ENCODE results near the gene STOML1. TPM values are rescaled to one million over a fixed set of nuclear protein-coding genes. Genes with fewer than 3 reads are reported as not detected.

The STOML1 gene
- total RNA-seq = 15.0 TPM

- peak; percentile 93 for DNase-seq (ENCODE audit: low spot score)
These were observed at the start of gene STOML1 for GRCh38 chr15:73991726-73992593. Gene STOML1, minus strand, starts transcription at chr15:73992295. Its CDS starts 72 bp downstream, at chr15:73992223.

DNA sequence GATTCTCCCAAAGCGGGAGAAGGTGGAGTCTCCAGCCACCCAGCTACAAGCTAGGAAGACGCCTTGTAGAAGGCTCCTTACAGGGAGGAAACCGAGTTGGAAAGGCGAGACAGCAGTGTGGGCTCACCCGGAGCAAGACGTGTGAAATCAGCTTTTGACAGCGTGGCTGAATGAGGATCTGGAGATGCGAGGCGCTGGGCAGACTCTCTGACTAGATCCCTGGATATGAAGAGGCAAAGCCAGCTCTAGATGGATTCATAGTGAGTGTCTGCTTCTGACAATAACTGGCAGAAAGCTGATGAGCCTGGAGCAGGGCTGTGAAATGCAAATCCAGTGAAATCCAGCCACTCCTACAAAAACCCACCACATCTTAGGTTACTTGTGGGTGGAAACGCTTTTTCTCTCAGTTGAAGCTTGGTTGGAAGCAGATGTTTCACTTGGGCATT, 49.2 kb upstream of the STOML1 start:
- DNase-seq (ENCODE audit: low spot score) = no peak

DNA sequence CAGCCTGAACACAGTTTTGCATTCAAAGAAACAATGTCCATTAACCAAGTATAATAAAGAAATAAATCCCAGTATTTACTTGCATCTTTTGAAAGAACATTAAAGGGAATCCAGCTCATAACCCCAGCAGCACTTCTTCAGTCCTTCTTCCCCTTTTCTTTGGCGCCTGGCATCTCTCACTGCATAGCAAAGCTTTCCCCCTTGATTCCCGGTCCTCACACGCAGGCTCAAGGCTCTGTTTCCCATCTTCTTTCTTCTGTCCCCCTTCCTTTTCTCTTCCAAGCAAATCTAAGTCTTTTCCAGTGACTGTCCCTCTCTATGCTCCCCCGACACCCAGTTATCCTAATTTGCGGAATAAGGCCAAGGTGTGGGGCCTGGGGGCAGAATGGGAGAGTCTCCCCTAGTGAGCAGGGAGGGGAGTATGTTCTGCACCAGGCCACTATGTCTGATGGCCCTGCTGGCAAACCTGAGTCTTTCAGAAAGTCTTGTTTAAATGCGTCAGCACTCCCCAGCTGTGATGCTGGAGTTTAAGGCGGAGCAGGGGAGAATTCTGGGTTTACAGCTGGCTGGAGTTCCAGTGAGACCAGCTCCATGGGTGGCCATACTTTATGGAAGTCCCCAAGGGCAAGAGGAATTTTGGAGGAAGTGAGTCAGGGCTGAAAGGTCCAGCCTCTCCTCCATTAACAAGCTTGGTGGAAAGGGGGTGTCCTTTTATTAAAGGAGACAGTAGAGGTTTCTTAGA, 48.2 kb upstream of the STOML1 start:
- no peak for DNase-seq (ENCODE audit: low spot score)

DNA sequence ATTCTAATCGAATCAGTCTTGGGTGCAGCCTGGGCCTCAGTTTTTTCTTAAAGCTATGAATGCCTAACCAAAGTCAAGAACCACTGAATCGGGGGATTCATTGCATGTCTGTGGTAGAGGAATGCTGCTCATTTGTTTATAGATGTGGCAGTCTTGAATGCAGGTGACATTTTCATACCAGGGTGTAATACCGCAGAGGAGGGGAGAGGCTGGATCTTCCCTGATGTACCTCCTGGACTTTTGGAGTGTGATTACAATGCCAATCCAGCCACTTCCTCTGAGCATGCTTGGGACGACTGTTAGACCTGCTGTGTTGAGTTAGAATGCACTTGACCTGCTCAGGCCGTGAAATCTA, 47.5 kb upstream of the STOML1 start:
- no peak for DNase-seq (ENCODE audit: low spot score)

- no peak for DNase-seq (ENCODE audit: low spot score)
These were observed 46.9 kb upstream of the STOML1 start for GRCh38 chr15:74038707-74039655.

- no peak for DNase-seq (ENCODE audit: low spot score)
These were observed 45.3 kb upstream of the STOML1 start for GRCh38 chr15:74037171-74038117.

GRCh38 chr15:74036271-74037170, 44.4 kb upstream of the STOML1 start:
- DNase-seq (ENCODE audit: low spot score) = no peak

GRCh38 chr15:74035121-74036017, 43.3 kb upstream of the STOML1 start:
- no peak for DNase-seq (ENCODE audit: low spot score)

DNA sequence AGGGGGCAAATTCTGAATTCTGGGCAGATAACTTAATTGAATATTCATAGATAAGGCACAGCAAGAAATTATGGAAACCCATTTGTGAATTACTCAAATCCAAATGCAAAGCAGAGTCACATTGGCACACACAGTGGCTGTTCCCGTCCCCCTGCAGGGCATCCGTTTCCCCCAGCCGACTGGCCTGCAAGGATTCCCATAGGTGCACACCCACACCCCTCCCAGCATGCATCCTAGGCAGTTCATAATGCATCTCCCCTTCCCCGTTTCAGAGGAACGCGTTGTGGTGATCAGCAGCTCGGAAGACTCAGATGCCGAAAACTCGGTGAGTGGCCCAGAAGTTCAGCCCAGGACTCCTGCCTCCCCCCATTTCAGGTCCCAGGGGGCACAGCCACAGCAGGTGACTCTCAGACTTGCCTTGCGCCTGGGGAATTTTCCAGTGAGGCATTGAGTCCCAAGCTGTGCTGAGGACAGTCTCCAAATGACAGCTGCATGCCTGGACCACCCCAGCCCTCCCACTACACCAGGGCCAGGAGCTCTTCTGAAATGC, 42.2 kb upstream of the STOML1 start:
- DNase-seq (ENCODE audit: low spot score) = no peak

DNA sequence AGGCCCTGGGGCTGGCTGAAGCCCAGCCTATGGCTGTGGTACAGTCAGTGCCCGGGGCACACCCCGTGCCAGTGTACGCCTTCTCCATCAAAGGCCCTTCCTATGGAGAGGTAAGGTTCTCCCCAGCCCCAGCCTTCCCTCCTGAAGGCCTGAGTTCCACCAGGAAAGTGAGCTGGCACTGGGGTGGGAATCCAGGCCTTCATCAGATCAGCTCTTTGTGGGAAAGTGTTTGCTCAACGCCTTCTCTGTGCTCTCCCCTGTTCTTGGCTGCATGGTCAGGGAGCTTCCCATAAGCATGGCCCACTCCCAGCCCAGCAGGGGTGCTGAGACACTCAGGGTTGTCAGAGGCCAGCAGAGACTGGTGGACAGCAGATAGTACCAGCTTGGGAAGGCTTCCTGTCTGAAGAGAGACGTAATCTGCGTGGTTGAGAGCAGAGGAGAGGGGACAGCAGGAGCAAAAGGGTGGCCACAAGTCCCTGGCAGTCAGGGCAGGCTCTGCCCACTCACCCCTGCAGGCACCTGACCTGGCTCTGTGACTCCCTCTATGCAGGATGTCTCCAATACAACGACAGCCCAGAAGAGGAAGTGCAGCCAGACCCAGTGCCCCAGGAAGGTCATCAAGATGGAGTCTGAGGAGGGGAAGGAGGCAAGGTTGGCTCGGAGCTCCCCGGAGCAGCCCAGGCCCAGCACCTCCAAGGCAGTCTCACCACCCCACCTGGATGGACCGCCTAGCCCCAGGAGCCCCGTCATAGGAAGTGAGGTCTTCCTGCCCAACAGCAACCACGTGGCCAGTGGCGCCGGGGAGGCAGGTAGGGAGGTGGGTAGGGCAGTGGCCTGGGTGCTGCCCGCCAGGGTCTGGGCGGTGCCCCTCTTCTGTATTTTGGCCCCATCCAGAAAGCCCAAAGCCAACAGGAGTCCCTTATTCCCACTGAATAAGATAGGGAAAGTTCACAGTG, 40.8 kb upstream of the STOML1 start:
- no peak for DNase-seq (ENCODE audit: low spot score)

DNA sequence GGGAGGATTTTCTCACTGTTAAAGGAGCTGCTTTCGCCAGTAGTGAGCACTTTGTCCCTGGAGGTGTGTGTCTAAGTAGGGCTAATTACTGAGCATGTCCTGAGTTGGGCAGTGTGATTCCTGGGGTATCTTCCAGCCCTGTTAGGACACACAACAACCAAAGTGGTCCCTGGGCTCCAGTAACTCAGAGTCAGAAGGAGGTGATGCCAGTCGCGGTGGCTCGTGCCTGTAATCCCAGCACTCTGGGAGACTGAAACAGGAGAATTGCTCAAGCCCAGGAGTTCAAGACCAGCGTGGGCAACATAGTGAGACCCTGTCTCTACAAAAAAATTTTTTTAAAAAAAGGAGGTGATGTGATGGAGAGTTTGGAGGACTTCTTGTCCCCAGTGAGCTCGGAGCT, 40.0 kb upstream of the STOML1 start:
- DNase-seq (ENCODE audit: low spot score) = no peak

GRCh38 chr15:74028646-74029045, 36.6 kb upstream of the STOML1 start:
- DNase-seq (ENCODE audit: low spot score) = no peak

GRCh38 chr15:74027688-74028087, 35.6 kb upstream of the STOML1 start:
- no peak for DNase-seq (ENCODE audit: low spot score)

- no peak for DNase-seq (ENCODE audit: low spot score)
These were observed 33.3 kb upstream of the STOML1 start for GRCh38 chr15:74025436-74025835.

- DNase-seq (ENCODE audit: low spot score) = no peak
These were observed 32.6 kb upstream of the STOML1 start for GRCh38 chr15:74024687-74025086.

GRCh38 chr15:74022706-74023470, 30.8 kb upstream of the STOML1 start:
- DNase-seq (ENCODE audit: low spot score) = no peak

Measured in ureter (tissue), 1 donor.